ENCODE measurements around the gene KCTD1.

DNA sequence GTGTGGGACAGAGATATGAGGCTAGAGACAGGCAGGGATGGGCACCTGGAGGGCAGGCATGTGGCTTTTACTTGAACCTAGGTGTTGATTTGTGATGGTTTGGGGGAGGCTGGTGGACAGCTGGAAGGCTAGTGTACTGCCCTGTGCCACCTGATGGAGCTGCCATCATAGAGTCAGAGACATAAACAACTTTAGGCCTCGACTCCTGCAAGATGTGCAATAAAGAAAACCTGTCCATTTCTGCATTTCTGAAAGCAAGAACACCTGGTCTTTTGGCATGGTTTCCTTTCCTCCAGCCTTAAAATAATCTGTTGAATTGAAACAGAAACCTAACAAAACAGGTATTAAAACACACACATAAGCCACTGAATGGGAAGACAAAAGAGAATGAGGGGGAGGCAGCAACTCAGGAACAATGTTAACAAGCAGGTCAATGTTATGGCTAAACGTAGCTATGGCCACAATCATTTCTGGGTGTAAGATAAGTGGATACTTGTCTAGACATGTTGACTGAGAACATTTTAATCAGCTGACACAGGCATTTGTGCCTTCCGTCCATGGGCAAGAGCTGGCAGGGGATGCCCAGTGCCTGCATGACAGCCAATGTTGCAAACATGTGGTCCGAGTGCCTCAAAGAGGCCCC lies 87.8 kb downstream of the KCTD1 start:
- TF ChIP-seq, protein P1, sequence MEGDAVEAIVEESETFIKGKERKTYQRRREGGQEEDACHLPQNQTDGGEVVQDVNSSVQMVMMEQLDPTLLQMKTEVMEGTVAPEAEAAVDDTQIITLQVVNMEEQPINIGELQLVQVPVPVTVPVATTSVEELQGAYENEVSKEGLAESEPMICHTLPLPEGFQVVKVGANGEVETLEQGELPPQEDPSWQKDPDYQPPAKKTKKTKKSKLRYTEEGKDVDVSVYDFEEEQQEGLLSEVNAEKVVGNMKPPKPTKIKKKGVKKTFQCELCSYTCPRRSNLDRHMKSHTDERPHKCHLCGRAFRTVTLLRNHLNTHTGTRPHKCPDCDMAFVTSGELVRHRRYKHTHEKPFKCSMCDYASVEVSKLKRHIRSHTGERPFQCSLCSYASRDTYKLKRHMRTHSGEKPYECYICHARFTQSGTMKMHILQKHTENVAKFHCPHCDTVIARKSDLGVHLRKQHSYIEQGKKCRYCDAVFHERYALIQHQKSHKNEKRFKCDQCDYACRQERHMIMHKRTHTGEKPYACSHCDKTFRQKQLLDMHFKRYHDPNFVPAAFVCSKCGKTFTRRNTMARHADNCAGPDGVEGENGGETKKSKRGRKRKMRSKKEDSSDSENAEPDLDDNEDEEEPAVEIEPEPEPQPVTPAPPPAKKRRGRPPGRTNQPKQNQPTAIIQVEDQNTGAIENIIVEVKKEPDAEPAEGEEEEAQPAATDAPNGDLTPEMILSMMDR (IDR thresholded peaks at IDR 0.05), result no peak
- TF ChIP-seq EZH2 (IDR thresholded peaks at IDR 0.05) (no peak), EZH2phosphoT487 (IDR thresholded peaks at IDR 0.05) (no peak)

Measured in neural progenitor cell (in vitro differentiated cells).